WTC11 (cell line): ENCODE measurements around the gene RIPOR3. TPM values are rescaled to one million over a fixed set of nuclear protein-coding genes. Genes with fewer than 3 reads are reported as not detected.

ENCODE experiments used
- ATAC-seq: fragments of 200-7000 bp; cut with Tn5 transposase; 2 replicates; pipeline ENCODE4 v1.10.0; 2021; ENCODE audit warnings: mild to moderate bottlenecking, moderate library complexity
- CTCF ChIA-PET: fragments of 300-600 bp; sonication (Branson Sonifier 250); formaldehyde crosslinking; loops from one replicate; lab custom pipeline; 2021; ENCODE audit warnings: antibody characterized with exemption; lab: Charles Lee
- POLR2A ChIA-PET: fragments of 350-600 bp; sonication (Branson Sonifier 250); formaldehyde crosslinking; loops from one replicate; lab custom pipeline; 2021; ENCODE audit warnings: antibody characterized with exemption; lab: Charles Lee
- DNase-seq: peaks from one replicate; pipeline ENCODE4 v3.0.0; 2021; ENCODE audit warnings: low spot score
- H3K27ac Mint-ChIP-seq: 2 replicates; pipeline ENCODE4 v1.8.0; 2021; ENCODE audit warnings: mixed read lengths
- H3K27me3 Mint-ChIP-seq: 2 replicates; pipeline ENCODE4 v1.8.0; 2021; ENCODE audit warnings: low read depth, mild to moderate bottlenecking, moderate library complexity, mixed read lengths
- H3K36me3 Mint-ChIP-seq: 2 replicates; pipeline ENCODE4 v1.8.0; 2021; ENCODE audit warnings: mixed read lengths
- H3K4me1 Mint-ChIP-seq: 2 replicates; pipeline ENCODE4 v1.8.0; 2022; ENCODE audit warnings: mixed read lengths
- H3K4me3 Mint-ChIP-seq: 2 replicates; pipeline ENCODE4 v1.8.0; 2021; ENCODE audit warnings: mild to moderate bottlenecking, moderate library complexity, mixed read lengths
- H3K9me3 Mint-ChIP-seq: 2 replicates; pipeline ENCODE4 v1.8.0; 2021; ENCODE audit warnings: mixed read lengths
- AFF4 ChIP-seq: sonication (generic); formaldehyde crosslinking; IDR thresholded peaks from 2 replicates; pipeline ENCODE4 v1.8.1; 2023; ENCODE audit warnings: mild to moderate bottlenecking, missing genetic modification reagents, borderline replicate concordance
- ATF6 ChIP-seq: sonication (generic); formaldehyde crosslinking; IDR thresholded peaks from 2 replicates; pipeline ENCODE4 v1.8.1; 2023; ENCODE audit warnings: mild to moderate bottlenecking, missing genetic modification reagents
- CDX4 ChIP-seq: fragments of 250-450 bp; sonication (Bioruptor Pico); IDR thresholded peaks from 2 replicates; pipeline ENCODE4 v1.9.0; 2021; ENCODE audit warnings: moderate library complexity, mild to moderate bottlenecking, inconsistent platforms, borderline replicate concordance
- E2F1 ChIP-seq: sonication (generic); formaldehyde crosslinking; IDR thresholded peaks from 2 replicates; pipeline ENCODE4 v1.8.0; 2022; ENCODE audit warnings: mild to moderate bottlenecking, missing genetic modification reagents
- FOXP1 ChIP-seq: sonication (generic); formaldehyde crosslinking; IDR thresholded peaks from 2 replicates; pipeline ENCODE4 v1.8.0; 2022; ENCODE audit warnings: missing genetic modification reagents, mild to moderate bottlenecking, moderate library complexity, borderline replicate concordance
- IRF2 ChIP-seq: sonication (generic); formaldehyde crosslinking; IDR thresholded peaks from 2 replicates; pipeline ENCODE4 v1.8.0; 2022; ENCODE audit warnings: low read depth, missing genetic modification reagents, borderline replicate concordance
- NR1H2 ChIP-seq: sonication (generic); formaldehyde crosslinking; IDR thresholded peaks from 2 replicates; pipeline ENCODE4 v1.9.0; 2021; ENCODE audit warnings: mild to moderate bottlenecking, moderate library complexity, missing genetic modification reagents
- PRDM15 ChIP-seq: sonication (generic); formaldehyde crosslinking; IDR thresholded peaks from 2 replicates; pipeline ENCODE4 v1.8.0; 2022; ENCODE audit warnings: missing genetic modification reagents
- RORB ChIP-seq: fragments of 250-450 bp; sonication (Bioruptor Pico); IDR thresholded peaks from 2 replicates; pipeline ENCODE4 v1.9.0; 2021; ENCODE audit warnings: mild to moderate bottlenecking
- SMAD4 ChIP-seq: sonication (generic); formaldehyde crosslinking; IDR thresholded peaks from 2 replicates; pipeline ENCODE4 v1.8.0; 2022; ENCODE audit warnings: mild to moderate bottlenecking, missing genetic modification reagents
- SP1 ChIP-seq: sonication (generic); formaldehyde crosslinking; conservative IDR thresholded peaks from 2 replicates; pipeline ENCODE4 v1.8.1; 2022; ENCODE audit warnings: missing genetic modification reagents
- ZBTB21 ChIP-seq: sonication (generic); formaldehyde crosslinking; IDR thresholded peaks from 2 replicates; pipeline ENCODE4 v1.8.1; 2023; ENCODE audit warnings: mild to moderate bottlenecking, missing genetic modification reagents, borderline replicate concordance
- ZNF219 ChIP-seq: sonication (generic); formaldehyde crosslinking; IDR thresholded peaks from 2 replicates; pipeline ENCODE4 v1.8.0; 2023; ENCODE audit warnings: missing genetic modification reagents, mild to moderate bottlenecking, borderline replicate concordance
- ZNF532 ChIP-seq: fragments of 250-450 bp; sonication (Bioruptor Pico); IDR thresholded peaks from 2 replicates; pipeline ENCODE4 v1.9.0; 2021; ENCODE audit warnings: mild to moderate bottlenecking, borderline replicate concordance
- ZNF671 ChIP-seq: fragments of 250-450 bp; sonication (Bioruptor Pico); IDR thresholded peaks from 2 replicates; pipeline ENCODE4 v1.8.0; 2021; ENCODE audit warnings: mild to moderate bottlenecking
- total RNA-seq: library from RNA; stranded (reverse); gene quantifications from 3 replicates; pipeline ENCODE4 v1.2.3, GENCODE V29; 2021
- TF ChIP-seq, protein P1 (sequence below): sonication (generic); formaldehyde crosslinking; conservative IDR thresholded peaks from 2 replicates; pipeline ENCODE4 v1.8.1; 2023; ENCODE audit warnings: mild to moderate bottlenecking, low read depth, missing genetic modification reagents, moderate library complexity

RIPOR3 gene
- total RNA-seq, 1 experiment from 2014 or later: 6.5 TPM

DNA sequence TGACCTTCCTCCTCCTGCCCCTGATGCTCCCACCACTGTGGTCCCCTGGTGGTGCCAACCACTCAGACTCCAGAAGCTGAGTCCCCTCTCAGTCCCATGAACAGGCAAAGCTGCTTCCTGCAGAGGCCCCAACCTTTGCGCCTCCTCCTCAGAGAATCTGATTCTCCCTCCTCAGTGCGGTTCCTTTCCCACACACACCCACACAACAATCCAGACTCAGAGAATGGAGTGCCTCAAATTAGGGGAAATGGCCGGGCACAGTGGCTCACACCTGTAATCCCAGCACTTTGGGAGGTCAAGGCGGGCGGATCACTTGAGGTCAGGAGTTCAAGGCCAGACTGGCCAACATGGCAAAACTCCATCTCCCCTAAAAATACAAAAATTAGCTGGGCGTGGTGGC is 23.0 kb downstream of the RIPOR3 start:
- 0 out of 2 replicates have a peak overlapping the region, but pooled peaks have one; percentile 11 for H3K27ac Mint-ChIP-seq
- H3K4me3 Mint-ChIP-seq: no peak overlapping the region
- CTCF ChIA-PET: interaction anchor here (1.7 to 2.6 kb wide), 2 partner anchors 42 to 122 kb away, joined by 4 to 12 read pairs; no protein-coding TSS in a partner anchor
- H3K36me3 Mint-ChIP-seq: no peaks in the 10 kb centered on the region
- TF ChIP-seq ATF6 (CRISPR knock-in tag) (no peak), IRF2 (no peak), SP1 (CRISPR knock-in tag) (no peak), NR1H2 (no peak), SMAD4 (CRISPR knock-in tag) (no peak), PRDM15 (no peak), ZBTB21 (CRISPR knock-in tag) (no peak), E2F1 (CRISPR knock-in tag) (no peak), ZNF532 (no peak), ZNF219 (CRISPR knock-in tag) (no peak), RORB (CRISPR knock-in tag) (no peak), AFF4 (no peak), ZNF671 (CRISPR knock-in tag) (no peak), FOXP1 (no peak), CDX4 (CRISPR knock-in tag) (no peak)
- TF ChIP-seq, protein P1, sequence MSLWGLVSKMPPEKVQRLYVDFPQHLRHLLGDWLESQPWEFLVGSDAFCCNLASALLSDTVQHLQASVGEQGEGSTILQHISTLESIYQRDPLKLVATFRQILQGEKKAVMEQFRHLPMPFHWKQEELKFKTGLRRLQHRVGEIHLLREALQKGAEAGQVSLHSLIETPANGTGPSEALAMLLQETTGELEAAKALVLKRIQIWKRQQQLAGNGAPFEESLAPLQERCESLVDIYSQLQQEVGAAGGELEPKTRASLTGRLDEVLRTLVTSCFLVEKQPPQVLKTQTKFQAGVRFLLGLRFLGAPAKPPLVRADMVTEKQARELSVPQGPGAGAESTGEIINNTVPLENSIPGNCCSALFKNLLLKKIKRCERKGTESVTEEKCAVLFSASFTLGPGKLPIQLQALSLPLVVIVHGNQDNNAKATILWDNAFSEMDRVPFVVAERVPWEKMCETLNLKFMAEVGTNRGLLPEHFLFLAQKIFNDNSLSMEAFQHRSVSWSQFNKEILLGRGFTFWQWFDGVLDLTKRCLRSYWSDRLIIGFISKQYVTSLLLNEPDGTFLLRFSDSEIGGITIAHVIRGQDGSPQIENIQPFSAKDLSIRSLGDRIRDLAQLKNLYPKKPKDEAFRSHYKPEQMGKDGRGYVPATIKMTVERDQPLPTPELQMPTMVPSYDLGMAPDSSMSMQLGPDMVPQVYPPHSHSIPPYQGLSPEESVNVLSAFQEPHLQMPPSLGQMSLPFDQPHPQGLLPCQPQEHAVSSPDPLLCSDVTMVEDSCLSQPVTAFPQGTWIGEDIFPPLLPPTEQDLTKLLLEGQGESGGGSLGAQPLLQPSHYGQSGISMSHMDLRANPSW (CRISPR knock-in tag): no peak
- peaks cover 24% of the 10 kb centered on the region for H3K4me1 Mint-ChIP-seq
- H3K9me3 Mint-ChIP-seq: no peaks in the 10 kb centered on the region
- DNase-seq (no peak), ATAC-seq (no peak)
- POLR2A ChIA-PET: no interaction called here
- no peaks in the 10 kb centered on the region; the same call in 1 of the 2 replicates for H3K27me3 Mint-ChIP-seq
